GM19324 (cell line): ENCODE data around the gene MAML3.

Source experiments
- ATAC-seq: cut with Tn5 transposase; IDR thresholded peaks from one replicate; pipeline ENCODE4 v1.9.1; 2021; ENCODE audit warnings: mild to moderate bottlenecking, moderate library complexity; ENCODE audit not compliant: unreplicated experiment, low FRiP score

MAML3 gene

DNA sequence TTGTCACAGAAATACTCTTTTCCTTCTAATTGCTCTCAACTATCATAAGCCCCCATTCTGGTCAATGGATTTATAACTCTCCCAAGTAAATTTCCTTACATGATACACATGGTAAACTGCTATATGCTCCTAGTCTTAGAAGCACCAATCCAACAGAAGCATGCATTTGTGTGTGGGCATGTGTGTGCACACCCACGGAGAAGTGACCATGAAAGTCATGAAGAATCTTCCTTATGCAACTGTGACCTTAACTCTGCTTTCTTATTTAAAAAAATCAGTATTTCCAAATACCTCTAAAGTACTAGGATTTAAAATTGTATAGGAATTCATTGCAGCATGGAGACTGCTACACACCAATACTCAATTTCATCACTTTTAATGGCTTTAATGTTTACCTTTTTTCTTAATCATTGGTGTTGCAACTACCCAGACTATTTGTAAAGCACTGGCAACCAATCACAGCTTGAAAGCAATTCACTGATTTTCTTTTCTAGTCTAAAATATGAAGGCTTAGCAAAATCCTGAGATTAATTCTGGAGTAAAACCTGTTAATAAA, 47.6 kb downstream of the MAML3 start:
- no peak for ATAC-seq

- no peak for ATAC-seq
Observed at GRCh38 chr4:140105436-140105835, 48.5 kb downstream of the MAML3 start.

GRCh38 chr4:140103676-140104075, 50.3 kb downstream of the MAML3 start:
- no peak for ATAC-seq

DNA sequence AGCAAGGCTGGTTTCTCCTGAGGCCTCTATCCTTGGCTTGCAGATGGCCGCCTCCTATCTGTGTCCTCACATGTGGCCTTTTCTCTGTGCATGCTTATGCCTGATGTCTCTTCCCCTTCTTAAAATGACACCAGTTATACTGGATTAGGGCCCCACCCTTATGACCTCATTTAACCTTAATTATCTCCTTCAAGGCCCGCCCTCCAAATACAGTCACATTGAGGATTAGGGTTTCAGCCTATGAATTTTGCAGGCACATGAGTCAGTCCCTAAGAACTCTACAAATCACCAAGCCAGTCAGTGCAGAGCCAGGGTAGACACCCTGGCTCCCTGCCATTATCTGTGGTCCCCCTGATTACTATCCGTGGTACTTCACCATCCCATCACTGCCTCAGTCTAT, 51.6 kb downstream of the MAML3 start:
- no peak for ATAC-seq

DNA sequence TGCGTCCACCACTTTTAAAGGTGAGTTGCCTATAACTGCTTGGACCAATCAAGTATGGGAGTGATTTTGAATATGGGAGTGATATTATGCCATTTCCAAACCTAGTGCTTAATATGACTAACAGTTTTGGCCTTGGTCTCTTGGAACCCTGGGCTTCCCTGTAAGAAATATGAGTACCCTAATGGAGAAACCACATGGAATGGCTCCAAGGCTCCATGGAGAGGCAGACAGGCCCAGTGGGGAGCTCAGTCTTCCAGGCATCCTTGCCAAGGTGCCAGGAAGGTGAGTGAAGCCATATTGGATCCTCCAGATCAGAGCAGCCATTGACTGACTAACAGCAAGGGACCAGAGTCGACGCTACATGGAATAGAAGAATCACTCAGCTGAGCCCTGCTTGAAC, 53.2 kb downstream of the MAML3 start:
- no peak for ATAC-seq

DNA sequence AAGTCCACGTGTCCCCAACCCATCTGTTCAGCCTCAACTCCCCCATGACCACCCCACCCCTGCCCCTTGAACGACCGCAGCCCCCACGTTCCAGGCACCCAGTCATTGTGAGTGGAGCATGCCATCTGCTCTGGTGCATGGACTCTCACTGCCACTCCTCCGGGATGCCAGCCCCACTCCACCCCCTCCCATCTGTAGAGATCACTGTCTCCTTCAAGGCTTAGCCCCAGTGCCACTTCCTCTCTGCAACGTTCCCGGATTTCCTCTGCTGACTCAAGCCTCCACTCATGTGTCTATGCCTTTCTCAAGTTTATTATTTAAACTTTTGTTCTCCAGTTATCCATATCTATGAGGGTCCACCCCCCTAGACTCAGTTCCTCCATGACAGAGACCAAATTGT, 54.0 kb downstream of the MAML3 start:
- no peak for ATAC-seq

DNA sequence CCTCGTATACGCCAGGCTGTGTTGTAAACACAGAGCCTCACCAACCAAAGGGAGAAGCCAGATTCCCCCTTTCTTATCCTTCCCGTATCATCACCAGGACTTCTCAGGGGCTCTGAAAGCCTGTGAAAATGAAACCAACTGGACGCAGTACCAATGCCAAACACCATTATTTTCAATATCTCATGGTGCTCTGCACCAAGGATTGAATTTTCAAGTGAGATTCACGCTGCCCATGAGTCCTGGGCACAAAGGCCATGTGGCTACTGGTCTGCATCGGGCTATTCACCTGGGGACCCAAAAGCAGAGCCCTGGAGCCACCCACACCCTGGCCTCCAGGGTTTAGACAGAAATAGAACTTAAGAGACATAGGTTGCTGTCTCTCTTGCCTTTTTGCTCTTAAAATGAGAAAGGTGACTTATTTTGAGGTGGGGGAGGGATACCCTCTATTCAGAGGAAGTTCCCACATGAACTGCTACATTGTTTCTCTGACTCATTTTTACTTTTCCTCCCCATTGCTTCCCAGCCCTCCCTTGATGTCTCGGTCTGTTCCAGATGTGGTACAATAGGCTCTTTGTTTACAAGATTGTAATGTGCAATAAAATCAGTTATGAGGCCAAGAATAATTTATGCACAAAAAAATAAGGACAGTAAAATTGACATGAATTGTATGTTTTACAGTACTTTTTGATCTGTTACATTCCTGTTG, 55.4 kb downstream of the MAML3 start:
- ATAC-seq, result no peak

DNA sequence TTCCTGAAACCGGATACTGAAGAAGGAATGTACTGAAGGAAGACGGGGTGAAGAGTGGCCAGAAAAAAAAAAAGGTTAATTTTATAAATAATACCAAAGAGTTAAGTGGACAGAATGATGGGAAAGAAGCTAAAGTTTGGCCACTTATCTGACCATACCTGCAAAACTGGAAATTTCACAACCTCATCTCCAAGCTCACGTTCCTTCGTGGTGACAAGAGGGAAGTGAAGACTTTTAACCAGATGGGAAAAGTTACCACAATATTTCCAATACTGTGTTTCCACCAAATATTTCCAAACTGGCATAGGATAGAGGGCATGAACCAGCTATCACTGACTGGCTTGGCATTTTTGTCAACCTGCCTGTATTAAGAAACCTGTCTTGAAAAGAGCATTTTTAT, 56.4 kb downstream of the MAML3 start:
- ATAC-seq, result no peak

- ATAC-seq, result no peak
Observed at GRCh38 chr4:140096921-140097320, 57.1 kb downstream of the MAML3 start.

GRCh38 chr4:140096483-140096861, 57.5 kb downstream of the MAML3 start:
- ATAC-seq, result no peak

- no peak for ATAC-seq
Observed at GRCh38 chr4:140095694-140096482, 58.1 kb downstream of the MAML3 start.

GRCh38 chr4:140094438-140095420, 59.3 kb downstream of the MAML3 start:
- no peak for ATAC-seq

DNA sequence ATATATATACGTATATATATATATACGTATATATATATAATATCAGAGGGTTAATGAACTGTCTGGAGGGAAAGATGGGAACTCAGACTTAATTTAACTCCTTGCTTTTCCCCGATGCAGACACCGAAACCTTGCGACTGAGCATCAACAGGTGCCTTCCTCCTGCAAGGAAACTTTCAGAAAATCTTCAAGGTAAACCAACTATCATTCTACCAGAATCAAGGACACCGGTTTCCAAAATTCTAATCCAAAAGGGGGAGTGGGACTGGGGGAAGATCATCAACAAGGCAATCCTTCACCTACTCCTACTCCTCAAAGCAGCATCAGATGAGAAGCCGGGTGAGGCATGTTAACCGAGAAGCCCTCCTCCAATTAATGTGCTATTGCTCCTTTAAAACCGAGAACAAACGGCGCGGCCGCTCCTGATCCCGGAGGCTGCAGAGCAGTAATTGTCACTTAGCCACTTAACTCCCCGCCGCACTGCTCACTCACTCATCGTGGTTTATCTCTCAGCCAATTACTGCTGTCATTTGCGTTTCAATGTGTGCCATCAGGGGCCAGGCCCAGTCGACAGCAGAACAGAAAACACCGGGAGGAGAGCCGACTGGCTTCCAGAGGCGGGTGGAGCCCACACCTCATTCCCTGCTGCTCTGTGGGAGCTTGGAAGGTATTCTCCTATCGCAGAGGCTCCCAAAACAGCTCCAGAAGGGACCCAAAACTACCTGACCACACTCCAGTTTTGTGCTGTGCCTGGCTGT, 61.7 kb downstream of the MAML3 start:
- ATAC-seq, result no peak

DNA sequence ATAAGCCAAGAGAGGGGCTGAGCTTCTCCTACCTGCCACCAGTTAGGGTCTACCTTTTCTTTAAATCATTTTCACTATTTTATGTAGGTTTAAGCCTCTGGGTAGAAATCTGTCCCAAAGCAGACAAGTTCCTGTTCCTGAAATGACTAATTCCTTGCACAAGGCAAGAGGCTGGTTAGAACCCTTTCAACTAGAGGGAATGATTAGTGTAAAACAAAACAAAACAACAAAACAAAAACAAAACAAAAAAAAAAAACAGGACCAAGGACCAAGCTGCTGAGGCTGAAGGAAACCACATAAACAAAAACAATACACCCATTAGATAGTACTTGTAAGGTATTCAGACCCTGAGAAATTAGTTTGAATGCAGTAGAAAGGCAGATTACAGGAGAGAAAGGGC, 62.7 kb downstream of the MAML3 start:
- no peak for ATAC-seq

- no peak for ATAC-seq
Observed at GRCh38 chr4:140090215-140090731, 63.7 kb downstream of the MAML3 start.

GRCh38 chr4:140089216-140089615, 64.8 kb downstream of the MAML3 start:
- ATAC-seq, result no peak

GRCh38 chr4:140088323-140088967, 65.5 kb downstream of the MAML3 start:
- no peak for ATAC-seq

DNA sequence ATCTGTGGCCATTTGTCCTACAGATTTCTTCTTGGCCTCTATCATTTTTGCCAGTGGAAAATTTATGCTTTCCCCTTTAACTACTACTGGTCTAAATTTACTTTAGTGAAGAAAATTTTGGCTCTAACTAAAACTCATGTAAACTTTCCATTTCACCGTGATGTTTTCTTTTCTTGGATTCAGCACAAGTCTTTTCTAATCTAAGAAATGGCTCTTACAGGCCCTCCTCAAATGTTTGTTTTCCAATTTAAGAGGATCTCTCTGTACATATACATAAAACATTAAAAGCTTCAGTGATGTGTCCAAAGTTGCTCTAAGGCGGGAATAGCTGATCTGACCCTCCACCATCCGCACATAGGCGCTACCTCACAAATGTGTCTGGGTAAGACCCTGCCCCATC, 68.1 kb downstream of the MAML3 start:
- no peak for ATAC-seq

DNA sequence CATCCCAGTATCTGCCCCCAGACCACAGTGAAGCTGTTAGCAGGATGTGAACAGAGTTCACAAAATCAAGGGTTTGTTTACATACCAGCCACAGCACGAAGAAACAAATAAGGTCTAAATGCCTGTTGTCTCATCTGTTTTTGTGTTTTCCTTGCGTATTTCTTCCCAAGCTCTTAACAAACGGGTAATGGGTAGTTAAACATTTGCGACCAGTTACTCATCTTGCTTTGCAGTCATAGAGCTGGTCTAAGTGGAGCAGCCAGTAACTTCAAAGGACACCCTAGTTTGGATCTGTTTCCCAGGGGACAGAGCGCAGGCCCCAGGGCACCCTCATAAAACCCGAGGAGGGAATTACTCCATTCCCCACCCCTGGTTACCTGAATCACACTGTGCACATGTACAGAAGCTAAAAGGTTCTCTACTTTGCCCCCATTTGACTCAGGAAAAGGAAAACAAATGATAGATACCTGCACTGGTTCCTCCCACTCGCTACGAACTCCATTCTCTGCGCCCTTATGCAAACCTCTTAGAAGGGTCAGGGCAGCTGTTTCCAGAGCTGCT, 68.8 kb downstream of the MAML3 start:
- no peak for ATAC-seq
